Transverse colon (tissue), 4 donors: ENCODE measurements around the gene ATP8A1. TPM values are rescaled to one million over a fixed set of nuclear protein-coding genes. Genes with fewer than 3 reads are reported as not detected.

ENCODE experiments used
- DNase-seq: peaks from one replicate; pipeline ENCODE4 v3.0.0-alpha.2; 2019
- H3K27ac ChIP-seq, 4 donors: fragments of 200-600 bp; sonication (generic); 2 replicates each; pipeline ENCODE4 v1.5.1; 2016 to 2018; ENCODE audit warnings: inconsistent platforms in 4 of 4
- H3K27me3 ChIP-seq: fragments of 200-600 bp; sonication (generic); 2 replicates; pipeline ENCODE4 v1.5.1; 2017; ENCODE audit warnings: inconsistent platforms
- H3K36me3 ChIP-seq, 4 donors: fragments of 200-600 bp; sonication (generic); 2 replicates each; pipeline ENCODE4 v1.5.1; 2017 to 2019; ENCODE audit warnings: inconsistent platforms in 4 of 4
- H3K4me1 ChIP-seq, 4 donors: fragments of 200-600 bp; sonication (generic); 2 replicates each; pipeline ENCODE4 v1.5.1; 2017 to 2020; ENCODE audit warnings: inconsistent platforms in 4 of 4
- H3K4me3 ChIP-seq, 4 donors: fragments of 200-600 bp; sonication (generic); 1 replicate in 1 of 4; 2 replicates in 3 of 4; pipeline versions ENCODE4 v1.5.1 to v1.6.1; 2017 to 2019; ENCODE audit warnings: inconsistent platforms in 4 of 4
- H3K9me3 ChIP-seq, 2 donors: fragments of 200-600 bp; sonication (generic); 2 replicates each; pipeline ENCODE4 v1.5.1; 2017 to 2019; ENCODE audit warnings: inconsistent platforms in 2 of 2
- EP300 ChIP-seq: sonication (generic); formaldehyde crosslinking; IDR thresholded peaks from one replicate; pipeline ENCODE4 v1.6.1; 2017; ENCODE audit warnings: antibody characterized with exemption, low read depth
- POLR2A ChIP-seq: fragments of 450-650 bp; IDR thresholded peaks from one replicate; pipeline ENCODE4 v1.6.1; 2016; ENCODE audit warnings: antibody characterized with exemption, mild to moderate bottlenecking, moderate library complexity
- POLR2AphosphoS5 ChIP-seq, 3 donors: sonication (generic); formaldehyde crosslinking; IDR thresholded peaks; one replicate each; pipeline ENCODE4 v1.6.1; 2016; ENCODE audit warnings: antibody characterized with exemption in 3 of 3
- WGBS, 2 donors: methylation state at CpG; one replicate each; pipeline ENCODE4 v1.1.5; 2018; ENCODE audit warnings: low coverage in 1 of 2; 5-methylcytosine and 5-hydroxymethylcytosine counted together
- in situ Hi-C, 4 donors: fragments of 200-750 bp; cut with MboI; loops; one replicate each; pipeline versions ENCODE4 v1.15.0 to v1.15.1; 2017; ENCODE audit warnings: low sequenced_read_pairs in 3 of 4, low pct_ligation_motif_present in 1 of 4, low pct_unique_long_range_greater_than_20kb in 1 of 4
- intact Hi-C: fragments of 100-400 bp; cut with DNase I; formaldehyde crosslinking; loops from one replicate; pipeline ENCODE4 v1.15.1; 2023; ENCODE audit warnings: low total_unique reads
- total RNA-seq, 4 donors: library from RNA; depleted of rRNA; stranded (reverse); fragments of >200 nt; gene quantifications; one replicate each; pipeline ENCODE4 v1.1.0, GENCODE V29; 2016
- TF ChIP-seq, protein P1 (sequence below), 5 experiments: fragments of 200-600 bp in 3 of 5; fragments of 450-650 bp in 2 of 5; sonication (generic) in 3 of 5; IDR thresholded peaks; 1 replicate in 2 of 5; 2 replicates in 3 of 5; pipeline ENCODE4 v1.5.1; 2016 to 2017; ENCODE audit warnings: antibody characterized with exemption in 5 of 5, inconsistent platforms in 3 of 5, mild to moderate bottlenecking in 2 of 5, moderate library complexity in 1 of 5

Gene ATP8A1
- total RNA-seq, 4 donors from 2014 or later: 72.2 to 255 (median 166) TPM

DNA sequence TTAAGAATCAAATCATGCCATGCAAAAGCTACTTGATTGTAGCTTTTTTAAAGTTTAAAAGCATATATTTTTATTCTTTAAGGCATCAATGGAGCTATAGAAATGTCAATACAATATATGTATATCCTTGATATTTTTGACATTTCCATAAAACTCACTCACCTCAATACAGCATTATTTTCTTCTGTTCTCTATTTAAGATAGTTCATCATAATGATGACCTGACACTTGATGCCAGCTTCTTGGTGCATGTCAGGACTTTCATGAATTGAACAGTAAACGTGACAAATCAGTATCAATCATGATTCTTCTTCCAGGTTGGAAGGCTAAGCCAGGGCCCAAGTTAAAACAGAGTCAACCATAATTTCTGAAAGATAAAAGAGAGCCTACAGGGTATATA, 33.6 kb upstream of the ATP8A1 start:
- H3K36me3 ChIP-seq: no peaks in the 10 kb centered on the region
- no peak overlapping the region for H3K27ac ChIP-seq
- no peak overlapping the region for H3K4me3 ChIP-seq
- no peaks in the 10 kb centered on the region for H3K27me3 ChIP-seq
- intact Hi-C loops: no loop called here
- no peaks in the 10 kb centered on the region for H3K9me3 ChIP-seq
- in situ Hi-C loops: no loop called here
- TF ChIP-seq, protein P1, sequence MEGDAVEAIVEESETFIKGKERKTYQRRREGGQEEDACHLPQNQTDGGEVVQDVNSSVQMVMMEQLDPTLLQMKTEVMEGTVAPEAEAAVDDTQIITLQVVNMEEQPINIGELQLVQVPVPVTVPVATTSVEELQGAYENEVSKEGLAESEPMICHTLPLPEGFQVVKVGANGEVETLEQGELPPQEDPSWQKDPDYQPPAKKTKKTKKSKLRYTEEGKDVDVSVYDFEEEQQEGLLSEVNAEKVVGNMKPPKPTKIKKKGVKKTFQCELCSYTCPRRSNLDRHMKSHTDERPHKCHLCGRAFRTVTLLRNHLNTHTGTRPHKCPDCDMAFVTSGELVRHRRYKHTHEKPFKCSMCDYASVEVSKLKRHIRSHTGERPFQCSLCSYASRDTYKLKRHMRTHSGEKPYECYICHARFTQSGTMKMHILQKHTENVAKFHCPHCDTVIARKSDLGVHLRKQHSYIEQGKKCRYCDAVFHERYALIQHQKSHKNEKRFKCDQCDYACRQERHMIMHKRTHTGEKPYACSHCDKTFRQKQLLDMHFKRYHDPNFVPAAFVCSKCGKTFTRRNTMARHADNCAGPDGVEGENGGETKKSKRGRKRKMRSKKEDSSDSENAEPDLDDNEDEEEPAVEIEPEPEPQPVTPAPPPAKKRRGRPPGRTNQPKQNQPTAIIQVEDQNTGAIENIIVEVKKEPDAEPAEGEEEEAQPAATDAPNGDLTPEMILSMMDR (IDR thresholded peaks at IDR 0.05): no peak
- TF ChIP-seq EP300 (no peak), POLR2AphosphoS5 (IDR thresholded peaks at IDR 0.05) (no peak), POLR2A (no peak)
- no peak for DNase-seq
- H3K4me1 ChIP-seq: no peaks in the 10 kb centered on the region
- 52% methylated on average over 1 of the region's 1 CpG; no CpG with 5 or more reads in 1 of the 2 donors for WGBS, 2 donors

DNA sequence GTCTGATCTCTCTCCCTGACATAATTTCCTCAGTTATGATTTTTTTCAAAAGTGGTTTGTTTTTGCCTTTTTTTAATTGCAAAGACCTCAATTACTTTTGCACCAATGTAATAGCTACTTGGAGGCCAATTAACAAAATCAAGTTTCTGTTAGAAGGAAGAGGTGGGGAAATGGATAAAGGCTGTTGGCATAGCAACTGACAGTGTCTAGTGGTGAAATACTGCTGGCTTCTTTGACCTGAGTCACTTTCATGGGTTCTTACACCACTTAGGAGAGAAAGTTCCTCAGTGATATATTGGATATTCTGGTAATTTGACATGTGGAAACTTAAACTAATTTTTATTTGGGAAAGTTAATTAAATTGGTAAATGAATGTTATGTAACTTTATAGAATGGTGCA, 26.5 kb upstream of the ATP8A1 start:
- in situ Hi-C loops: no loop called here
- H3K27me3 ChIP-seq: no peaks in the 10 kb centered on the region
- intact Hi-C loops: no loop called here

DNA sequence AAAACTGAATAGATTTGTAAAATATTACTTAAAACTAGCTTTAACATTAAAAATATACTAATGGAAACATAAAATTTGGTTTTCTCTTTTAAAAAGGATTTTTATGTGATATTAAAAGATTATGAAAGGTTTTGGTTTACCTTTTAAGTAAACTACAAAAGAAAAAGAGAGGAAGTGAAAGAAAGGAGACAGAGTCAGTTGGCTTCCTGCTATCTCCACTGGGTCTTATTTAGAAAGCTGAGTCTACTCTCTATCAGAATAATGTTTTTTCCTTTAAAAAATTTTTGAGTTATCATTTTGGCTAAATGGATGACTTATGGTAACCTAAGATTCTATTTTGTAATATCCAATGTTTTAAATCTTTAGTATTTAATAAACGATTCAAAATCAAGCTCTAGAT, 21.6 kb upstream of the ATP8A1 start:
- 98 to 100% methylated on average over 1 of the region's 1 CpG for WGBS, 2 donors
- H3K27ac ChIP-seq: no peak overlapping the region
- in situ Hi-C loops: no loop called here

More for the DNA sequence above, 26.5 kb upstream of the ATP8A1 start:
- H3K36me3 ChIP-seq: no peaks in the 10 kb centered on the region
- no peaks in the 10 kb centered on the region for H3K9me3 ChIP-seq
- H3K4me3 ChIP-seq: no peak overlapping the region
- TF ChIP-seq EP300: no peak
- no peak for TF ChIP-seq POLR2A
- TF ChIP-seq, protein P1 (IDR thresholded peaks at IDR 0.05): no peak
- TF ChIP-seq POLR2AphosphoS5 (IDR thresholded peaks at IDR 0.05): no peak
- no peaks in the 10 kb centered on the region for H3K4me1 ChIP-seq
- H3K27ac ChIP-seq: no peak overlapping the region
- no peak for DNase-seq

DNA sequence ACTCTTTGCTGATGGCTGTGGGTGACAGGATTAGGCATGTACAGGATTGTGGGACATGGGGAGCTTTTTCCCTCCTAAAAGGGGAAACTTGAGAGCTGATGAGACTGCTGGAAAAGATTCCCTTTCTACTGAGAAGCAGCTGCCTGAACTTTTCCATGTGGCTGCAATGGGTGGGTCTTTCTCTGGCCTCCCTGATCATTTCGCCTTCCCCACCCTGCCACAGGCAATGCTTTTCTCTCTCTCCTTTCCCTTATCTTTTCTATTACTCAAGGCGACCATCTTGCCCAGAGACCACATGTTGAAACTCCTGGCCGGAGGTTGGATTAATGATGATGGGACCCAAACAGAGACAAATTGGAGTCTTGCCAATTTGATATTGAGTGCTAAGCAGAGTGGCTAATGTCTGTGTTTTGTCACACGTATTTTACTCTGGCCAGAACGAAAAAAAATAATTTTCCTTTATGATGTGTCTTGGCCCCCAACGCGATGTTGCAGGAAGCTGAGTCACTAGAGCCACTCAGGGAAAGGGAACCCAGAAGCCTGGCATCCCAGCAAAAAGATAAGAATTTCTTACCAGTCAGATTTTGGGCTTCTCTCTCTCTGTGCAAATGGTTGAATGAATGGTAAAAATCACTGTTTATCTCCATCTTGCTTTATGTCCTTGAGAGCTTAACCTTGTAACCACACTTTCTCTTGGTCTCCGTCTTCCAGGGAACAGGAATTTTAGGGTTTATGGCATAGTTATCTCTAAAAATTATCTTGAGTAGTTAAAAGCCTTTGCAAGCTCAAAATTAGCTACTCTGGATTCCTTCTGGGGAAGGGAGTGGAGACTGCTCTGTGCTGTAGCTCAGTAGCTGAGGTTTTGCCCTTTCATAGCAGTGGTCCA, 19.4 kb upstream of the ATP8A1 start:
- H3K36me3 ChIP-seq: no peaks in the 10 kb centered on the region
- peaks cover 3% of the 10 kb centered on the region for H3K27me3 ChIP-seq
- no peaks in the 10 kb centered on the region for H3K9me3 ChIP-seq
- TF ChIP-seq, protein P1 (IDR thresholded peaks at IDR 0.05): no peak
- TF ChIP-seq EP300 (no peak), POLR2A (no peak), POLR2AphosphoS5 (IDR thresholded peaks at IDR 0.05) (no peak)
- WGBS, 2 donors: 76 to 82% methylated on average over 4 to 8 of the region's 8 CpGs
- H3K4me1 ChIP-seq: no peaks in the 10 kb centered on the region
- intact Hi-C loops: no loop called here
- H3K27ac ChIP-seq: no peak overlapping the region
- DNase-seq: no peak
- no peak overlapping the region for H3K4me3 ChIP-seq
- in situ Hi-C loops: no loop called here

More for the DNA sequence above, 21.6 kb upstream of the ATP8A1 start:
- Histone ChIP-seq H3K27me3 (no peaks in the 10 kb centered on the region), H3K9me3 (no peaks in the 10 kb centered on the region), H3K4me3 (no peak overlapping the region), H3K4me1 (no peaks in the 10 kb centered on the region), H3K36me3 (no peaks in the 10 kb centered on the region)
- intact Hi-C loops: no loop called here
- TF ChIP-seq POLR2A (no peak), POLR2AphosphoS5 (IDR thresholded peaks at IDR 0.05) (no peak)
- TF ChIP-seq, protein P1 (IDR thresholded peaks at IDR 0.05): no peak
- DNase-seq: no peak
